GM18951 (cell line): ENCODE results near the gene FDXR.
"Not testable (repeated sequence)": the region's sequence is repeated elsewhere in the genome, so short reads cannot be mapped to it uniquely, and the experiment has no call there.

Source experiments
- POLR2A ChIP-seq: IDR thresholded peaks from 4 replicates; pipeline ENCODE4 v1.6.1; 2011; ENCODE audit warnings: mild to moderate bottlenecking; ENCODE audit not compliant: insufficient read length, insufficient read depth; ENCODE audit errors: extremely low read depth
- in situ Hi-C: fragments of 300-500 bp; cut with MboI; formaldehyde crosslinking; loops from one replicate; pipeline ENCODE4 v1.12.0; 2022; ENCODE audit warnings: low sequenced_read_pairs, mixed read lengths, inconsistent platforms; ENCODE audit not compliant: unreplicated experiment

The FDXR gene

GRCh38 chr17:74907012-74907411 lies 34.2 kb upstream of the FDXR start:
- in situ Hi-C loops: no loop called here

DNA sequence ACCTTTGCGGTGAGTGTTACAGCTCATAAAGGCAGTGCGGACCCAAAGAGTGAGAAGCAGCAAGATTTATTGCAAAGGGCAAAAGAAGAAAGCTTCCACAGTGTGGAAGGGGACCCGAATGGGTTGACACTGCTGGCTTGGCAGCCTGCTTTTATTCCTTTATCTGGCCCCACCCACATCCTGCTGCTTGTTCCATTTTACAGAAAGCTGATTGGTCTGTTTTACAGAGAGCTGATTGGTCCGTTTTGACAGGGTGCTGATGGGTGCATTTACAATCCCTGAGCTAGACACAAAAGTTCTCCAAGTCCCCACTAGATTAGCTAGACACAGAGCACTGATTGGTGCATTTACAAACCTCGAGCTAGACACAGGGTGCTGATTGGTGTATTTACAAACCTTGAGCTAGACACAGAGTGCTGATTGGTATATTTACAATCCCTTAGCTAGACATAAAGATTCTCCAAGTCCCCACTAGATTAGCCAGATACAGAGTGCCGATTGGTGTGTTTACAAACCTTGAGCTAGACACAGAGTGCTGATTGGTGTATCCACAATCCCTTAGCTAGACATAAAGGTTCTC lies 33.5 kb upstream of the FDXR start:
- in situ Hi-C loops: not testable (repeated sequence)

More at GRCh38 chr17:74907012-74907411, 34.2 kb upstream of the FDXR start:
- TF ChIP-seq POLR2A: no peak

DNA sequence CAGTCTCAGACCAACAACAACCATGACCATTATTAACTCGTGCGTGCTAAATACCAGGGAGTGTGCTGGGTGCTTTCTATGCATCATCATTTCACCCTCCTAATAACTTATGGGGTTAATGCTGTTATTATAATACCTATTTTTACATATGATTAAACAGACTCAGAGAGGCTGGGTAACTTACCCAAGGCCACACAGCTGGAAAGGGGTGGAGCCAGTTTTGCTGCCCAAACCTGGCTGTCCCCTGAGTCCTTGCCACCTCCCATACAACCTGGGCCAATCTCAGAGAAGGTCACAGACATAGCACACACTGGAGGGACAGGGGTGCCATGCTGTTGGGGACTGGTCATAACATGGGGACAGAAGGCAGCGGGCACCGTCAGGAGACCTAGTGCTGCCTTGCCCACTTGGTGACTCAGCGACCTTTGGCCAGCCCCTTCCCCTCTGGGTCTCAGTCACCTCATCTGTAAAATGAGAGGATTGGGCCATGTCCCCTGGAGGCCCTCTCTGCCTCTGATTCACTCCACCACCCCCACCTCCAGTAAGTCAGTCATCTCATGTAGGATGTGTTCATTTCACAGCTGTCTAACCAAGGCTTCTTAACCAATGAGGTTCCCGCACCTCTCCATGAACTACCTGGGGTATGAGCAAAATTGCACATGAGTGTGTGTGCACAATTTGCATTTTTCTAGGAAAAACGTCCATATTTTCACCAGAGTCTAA lies 32.1 kb upstream of the FDXR start:
- in situ Hi-C loops: no loop called here

DNA sequence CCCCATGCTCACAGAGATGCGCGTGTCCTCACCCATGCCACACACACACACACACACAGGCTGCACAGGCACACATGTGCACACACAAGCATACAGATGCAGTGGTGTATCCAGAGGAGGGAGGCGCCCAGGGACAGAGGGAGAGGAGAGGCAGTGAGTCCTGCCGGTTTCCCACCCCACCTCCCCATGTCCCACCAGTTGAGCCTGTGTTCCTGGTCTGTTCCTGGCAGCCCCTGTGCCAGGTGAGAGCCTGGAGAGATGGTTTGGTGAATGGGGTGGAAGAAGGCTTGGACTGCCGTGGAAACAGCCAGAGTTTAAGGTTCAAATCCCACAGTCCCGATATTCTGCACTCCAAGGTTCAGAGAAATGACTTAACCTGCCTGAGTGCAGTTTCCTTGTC lies 30.9 kb upstream of the FDXR start:
- TF ChIP-seq POLR2A: no peak
- in situ Hi-C loops: no loop called here

More for the DNA sequence above, 32.1 kb upstream of the FDXR start:
- no peak for TF ChIP-seq POLR2A

- no peak for TF ChIP-seq POLR2A
- in situ Hi-C loops: no loop called here
These were observed 30.2 kb upstream of the FDXR start for GRCh38 chr17:74903034-74903433.

GRCh38 chr17:74901353-74902135 lies 28.8 kb upstream of the FDXR start:
- TF ChIP-seq POLR2A: no peak
- in situ Hi-C loops: no loop called here

GRCh38 chr17:74900208-74900607 lies 27.4 kb upstream of the FDXR start:
- TF ChIP-seq POLR2A: no peak
- in situ Hi-C loops: no loop called here

DNA sequence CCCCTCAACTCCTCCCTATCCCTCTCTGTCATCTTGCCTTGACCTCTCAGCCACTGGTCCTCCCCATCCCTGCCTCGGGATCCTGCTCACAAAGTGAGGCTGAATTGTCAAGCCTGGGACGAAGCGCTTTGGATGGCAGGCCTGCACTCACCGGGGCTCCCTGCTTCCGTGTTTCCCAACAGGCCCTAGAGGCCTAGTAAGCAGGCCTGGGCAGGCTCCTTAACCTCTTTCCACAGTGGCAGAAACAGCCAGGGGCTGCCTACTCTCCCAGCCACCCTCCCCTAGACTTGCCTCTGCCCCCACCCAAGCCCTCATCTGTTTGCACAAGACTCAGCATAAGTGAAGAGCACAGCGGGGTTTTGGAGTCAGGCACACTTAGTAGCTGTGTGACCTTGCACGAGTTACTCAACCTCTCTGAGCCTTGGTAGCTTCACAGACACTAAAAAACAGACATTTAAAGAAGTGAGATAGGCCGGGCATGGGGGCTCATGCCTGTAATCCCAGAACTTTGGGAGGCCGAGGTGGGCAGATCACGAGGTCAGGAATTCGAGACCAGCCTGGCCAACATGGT lies 25.7 kb upstream of the FDXR start:
- TF ChIP-seq POLR2A: no peak
- in situ Hi-C loops: no loop called here

- in situ Hi-C loops: no loop called here
- TF ChIP-seq POLR2A: no peak
These were observed 21.3 kb upstream of the FDXR start for GRCh38 chr17:74893936-74894671.

DNA sequence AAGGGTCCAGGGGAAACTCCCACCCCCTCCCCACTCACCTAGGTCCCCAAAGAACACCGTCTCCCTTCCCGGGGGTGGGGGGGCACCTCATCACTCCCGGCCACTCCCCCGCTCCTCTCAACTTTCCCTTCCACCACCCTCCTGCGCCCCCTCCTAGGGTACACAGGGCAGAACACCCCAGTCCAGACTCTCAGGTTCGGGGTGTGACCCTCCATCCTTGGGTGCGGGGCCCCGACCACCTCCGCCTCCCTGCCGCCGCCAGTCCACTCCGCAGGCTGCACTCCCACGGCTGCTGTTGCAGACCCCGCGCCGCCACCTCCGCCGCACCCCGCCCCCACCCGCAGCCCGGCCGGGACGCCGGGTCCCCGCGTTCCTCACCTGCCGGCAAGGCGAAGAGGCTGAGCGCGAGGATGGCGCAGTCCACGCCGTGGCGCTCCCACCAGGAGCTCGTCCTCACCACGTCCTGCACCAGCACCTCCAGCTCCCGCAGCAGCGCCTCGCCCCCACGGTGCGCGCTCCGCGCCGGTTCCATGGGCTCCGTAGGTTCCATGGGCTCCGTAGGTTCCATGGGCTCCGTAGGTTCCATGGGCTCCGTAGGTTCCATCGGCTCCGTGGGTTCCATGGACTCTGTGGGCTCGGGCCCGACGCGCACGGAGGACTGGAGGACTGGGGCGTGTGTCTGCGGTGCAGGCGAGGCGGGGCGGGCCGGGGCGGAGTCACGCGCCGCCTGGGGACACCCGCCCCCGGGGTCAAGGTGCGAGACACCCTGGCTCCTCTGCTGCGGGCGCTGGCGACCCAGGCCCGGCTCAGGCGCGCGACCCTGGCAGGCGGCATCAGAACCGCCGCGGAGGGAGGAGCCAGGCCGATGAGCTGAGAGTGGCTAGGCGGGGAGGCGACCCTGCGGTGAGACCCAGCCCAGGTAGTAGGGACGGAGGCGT lies 20.4 kb upstream of the FDXR start, which contains the start of gene FADS6:
TSS of gene FADS6 (minus strand) at position 660 of the 938 bp plus-strand sequence. CDS start at position 622, 38 bp downstream.
- no peak for TF ChIP-seq POLR2A
- in situ Hi-C loops: no loop called here

- in situ Hi-C loops: no loop called here
- no peak for TF ChIP-seq POLR2A
These were observed 19.4 kb upstream of the FDXR start for GRCh38 chr17:74892013-74892841.
